Hepatocyte (in vitro differentiated cells): ENCODE data around the gene ZNF333.

ENCODE experiments used
- CTCF ChIP-seq: fragments of 200-600 bp; sonication (generic); IDR thresholded peaks from 2 replicates; pipeline ENCODE4 v1.5.1; 2016; ENCODE audit warnings: antibody characterized with exemption, mild to moderate bottlenecking; ENCODE audit not compliant: poor library complexity
- EZH2 ChIP-seq: fragments of 200-600 bp; sonication (generic); IDR thresholded peaks from 2 replicates; pipeline ENCODE4 v1.6.1; 2016; ENCODE audit warnings: antibody characterized with exemption, mild to moderate bottlenecking, borderline replicate concordance
- EZH2phosphoT487 ChIP-seq: fragments of 200-600 bp; sonication (generic); IDR thresholded peaks from one replicate; pipeline ENCODE4 v1.6.1; 2018; ENCODE audit warnings: antibody characterized with exemption, mild to moderate bottlenecking, low read depth, moderate library complexity; ENCODE audit not compliant: unreplicated experiment, severe bottlenecking

GRCh38 chr19:14650161-14650560, 39.7 kb upstream of the ZNF333 start:
- no peak for TF ChIP-seq CTCF
- no peak for TF ChIP-seq EZH2
- TF ChIP-seq EZH2phosphoT487: no peak
